Activated naive CD4-positive, alpha-beta T cell treated with Interleukin-2 at 50 U/mL for 16 hours (primary cell): Measurements from ENCODE around the gene TACO1.

ENCODE experiments used
- DNase-seq: peaks from one replicate; pipeline ENCODE4 v3.0.0-alpha.2; 2020

The TACO1 gene

DNA sequence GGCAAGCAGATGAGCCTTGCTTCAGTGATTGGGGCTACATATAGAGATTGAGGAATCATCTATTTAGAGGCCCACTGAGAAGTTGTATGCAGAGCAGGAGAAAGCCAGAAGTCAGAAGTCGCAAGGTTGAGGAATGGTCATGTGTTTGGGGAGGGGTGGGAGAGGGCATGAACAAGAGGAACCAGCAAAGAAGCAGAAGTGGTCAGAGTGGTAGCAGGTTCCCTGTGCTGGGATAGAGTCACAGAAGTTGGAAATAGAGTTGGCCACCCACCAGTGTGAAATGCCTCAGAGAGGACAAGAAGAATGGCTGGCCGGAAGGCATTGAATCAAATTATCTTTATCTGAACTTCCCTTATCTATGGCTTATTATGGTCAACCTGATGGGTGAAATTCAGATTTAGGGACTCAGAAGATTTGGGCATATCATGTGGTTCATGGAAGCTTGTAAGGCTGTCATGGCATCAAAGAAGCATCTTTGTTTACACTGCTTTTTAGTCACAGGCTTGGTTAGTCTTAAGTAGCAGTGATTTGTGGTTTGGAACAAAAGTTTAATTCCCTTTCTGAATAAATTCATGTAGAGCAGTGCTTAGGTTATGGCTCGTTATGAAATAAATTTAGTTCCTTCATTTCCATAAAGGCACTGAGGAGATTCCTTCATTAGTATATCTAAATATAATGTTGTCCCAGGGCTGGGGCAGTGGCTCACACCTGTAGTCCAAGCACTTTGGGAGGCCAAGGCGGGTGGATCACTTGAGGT lies 41.2 kb downstream of the TACO1 start:
- DNase-seq, result no peak

DNA sequence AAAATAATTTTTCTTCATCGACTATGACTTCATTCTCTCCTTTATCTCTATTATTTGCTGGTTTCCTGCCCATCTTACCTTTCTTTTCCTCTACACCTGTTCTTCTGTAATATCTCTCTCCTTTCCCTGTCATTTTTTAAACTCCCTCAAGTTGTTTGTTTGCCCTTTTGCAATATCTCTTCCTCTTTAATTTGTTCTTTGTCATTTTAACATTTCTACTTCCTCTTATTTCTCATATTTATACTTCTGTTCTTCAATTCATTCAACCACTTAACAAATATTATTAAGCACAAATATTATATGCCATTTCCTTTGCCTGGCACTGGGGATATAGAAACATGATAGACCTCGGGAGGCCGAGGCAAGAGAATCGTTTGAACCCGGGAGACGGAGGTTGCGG lies 44.2 kb downstream of the TACO1 start:
- DNase-seq, result no peak

DNA sequence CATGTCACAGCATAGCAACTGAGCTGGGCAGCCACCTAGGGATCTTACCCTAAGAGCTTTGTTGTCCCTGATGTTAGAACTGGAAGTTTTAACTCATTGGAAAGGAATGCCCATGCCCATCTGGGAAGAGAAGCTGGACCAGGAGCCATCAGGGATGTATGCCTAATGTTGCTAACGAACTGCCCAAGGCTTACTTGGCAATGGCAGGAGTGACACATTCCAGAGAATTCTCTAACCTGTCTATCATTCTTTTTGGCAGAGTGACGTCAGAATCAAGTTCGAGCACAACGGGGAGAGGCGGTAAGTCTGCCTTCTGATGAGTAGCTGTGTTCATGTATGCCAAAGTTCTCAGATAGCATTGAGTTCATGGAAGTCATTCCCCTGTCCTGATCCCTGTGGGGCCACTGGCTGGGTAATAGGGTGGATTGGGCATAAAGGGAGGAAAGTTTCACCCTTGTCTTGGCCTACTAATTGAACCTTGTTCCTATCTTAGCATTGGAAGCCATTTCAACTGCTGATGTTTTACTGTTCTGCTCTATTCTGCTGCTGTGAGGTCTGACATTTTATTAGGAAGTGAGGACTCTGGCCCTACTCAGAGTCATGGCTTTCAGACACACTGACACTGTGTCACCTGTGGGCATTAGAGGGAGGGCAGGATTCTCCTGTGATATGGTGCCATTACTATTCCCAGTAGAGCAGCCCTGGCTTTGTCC lies 45.2 kb downstream of the TACO1 start:
- no peak for DNase-seq

DNA sequence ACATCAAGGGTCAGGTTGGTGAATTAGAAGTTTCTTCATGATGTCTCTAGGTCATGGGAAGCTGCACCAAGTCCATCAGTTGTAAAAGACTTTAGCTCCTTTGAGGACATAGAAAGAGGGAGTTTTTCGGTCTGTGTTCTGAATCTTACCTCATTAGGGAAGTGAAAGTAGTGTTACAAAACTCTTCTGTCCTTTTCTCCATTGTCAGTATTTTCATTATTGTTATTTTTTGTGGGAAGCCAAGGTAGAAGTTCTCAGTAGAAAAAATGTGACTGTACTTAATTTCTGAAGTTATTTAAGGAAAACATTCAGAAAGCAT lies 45.8 kb downstream of the TACO1 start:
- DNase-seq, result no peak

DNA sequence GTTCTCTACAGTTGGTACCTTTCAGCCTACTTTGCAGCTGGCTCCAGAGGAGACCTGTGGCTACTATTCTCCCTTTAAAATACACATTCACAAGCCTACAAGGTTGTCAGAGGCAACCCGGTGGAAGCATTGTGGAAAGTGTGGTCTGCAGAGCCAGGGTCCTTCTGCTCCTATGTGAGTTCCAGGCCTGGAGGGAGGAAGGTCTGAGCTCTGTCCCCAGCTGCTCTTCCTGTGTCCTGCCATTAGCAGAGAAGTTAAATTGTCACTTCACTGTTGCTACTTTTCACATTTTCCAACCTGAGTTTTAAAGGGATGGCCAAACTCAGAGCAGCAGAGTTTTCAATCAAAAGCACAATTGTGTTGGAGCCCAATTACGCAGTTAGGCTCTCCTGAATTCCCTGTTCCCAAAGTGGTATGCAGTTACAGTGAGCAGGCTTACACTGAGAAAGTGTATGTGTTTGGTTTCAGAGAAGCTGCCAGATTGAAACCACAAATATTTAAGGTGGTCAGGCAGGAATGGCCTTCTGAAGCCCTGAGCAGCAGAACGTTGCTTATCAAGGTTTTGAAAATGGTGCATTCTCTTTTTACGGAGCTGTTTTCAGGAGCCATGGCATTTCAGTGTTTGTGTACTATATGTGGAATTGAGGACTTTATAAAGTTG lies 46.5 kb downstream of the TACO1 start:
- no peak for DNase-seq

DNA sequence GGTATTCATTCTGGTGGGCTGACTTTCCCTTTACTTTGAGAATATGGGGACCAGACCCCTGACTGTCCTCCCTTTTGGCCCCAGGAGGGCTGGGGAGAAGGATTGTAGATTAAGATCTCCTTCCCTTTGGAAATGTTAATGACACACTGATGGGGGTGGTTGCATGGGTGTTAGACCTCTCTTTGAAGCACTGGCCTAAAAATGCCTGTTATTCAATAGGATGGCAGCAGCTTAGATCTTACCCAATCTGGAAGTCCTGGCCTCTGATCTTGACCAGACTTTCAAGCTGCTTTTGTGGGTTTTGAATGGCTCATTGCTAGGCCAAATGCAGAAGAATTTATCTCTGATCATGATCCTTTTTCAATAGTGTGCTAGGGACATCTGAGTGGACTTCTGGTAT lies 47.2 kb downstream of the TACO1 start:
- no peak for DNase-seq

DNA sequence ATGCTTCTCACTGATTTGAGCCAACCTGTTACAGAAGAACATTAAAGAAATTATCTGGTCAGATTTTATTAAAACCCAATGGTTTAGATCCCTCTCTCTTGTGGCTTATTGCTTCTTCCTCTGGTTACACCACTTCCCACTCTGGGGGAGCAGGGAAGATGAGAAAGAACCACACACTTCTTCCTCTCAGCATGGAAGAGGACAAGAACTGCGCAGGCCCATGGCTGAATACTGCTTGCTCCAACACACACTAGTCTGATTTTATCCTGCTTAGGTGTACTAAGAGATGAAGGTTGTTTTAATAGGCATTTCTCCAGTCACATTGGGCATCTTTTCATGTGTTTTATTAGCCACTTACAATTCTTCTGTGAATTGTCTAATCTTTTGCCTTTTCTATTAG lies 49.1 kb downstream of the TACO1 start:
- no peak for DNase-seq

DNA sequence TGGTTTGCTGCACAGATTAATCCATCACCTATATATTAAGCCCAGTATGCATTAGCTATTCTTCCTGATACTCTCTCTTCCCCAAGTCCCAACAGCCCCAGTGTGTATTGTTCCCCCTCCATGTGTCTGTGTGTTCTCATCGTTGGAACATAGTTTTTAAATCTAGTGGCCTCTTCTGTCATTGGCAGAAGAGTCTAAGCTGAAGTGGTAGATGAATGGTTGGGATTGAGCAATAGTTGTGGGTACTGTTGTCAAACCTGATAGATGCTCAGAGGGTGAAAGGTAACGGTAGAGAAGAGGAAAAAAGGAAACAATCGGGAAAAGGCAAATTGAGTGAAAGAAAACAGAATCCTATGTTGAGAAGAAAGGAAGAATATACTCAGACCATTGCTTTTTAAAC lies 51.4 kb downstream of the TACO1 start:
- DNase-seq, result no peak

DNA sequence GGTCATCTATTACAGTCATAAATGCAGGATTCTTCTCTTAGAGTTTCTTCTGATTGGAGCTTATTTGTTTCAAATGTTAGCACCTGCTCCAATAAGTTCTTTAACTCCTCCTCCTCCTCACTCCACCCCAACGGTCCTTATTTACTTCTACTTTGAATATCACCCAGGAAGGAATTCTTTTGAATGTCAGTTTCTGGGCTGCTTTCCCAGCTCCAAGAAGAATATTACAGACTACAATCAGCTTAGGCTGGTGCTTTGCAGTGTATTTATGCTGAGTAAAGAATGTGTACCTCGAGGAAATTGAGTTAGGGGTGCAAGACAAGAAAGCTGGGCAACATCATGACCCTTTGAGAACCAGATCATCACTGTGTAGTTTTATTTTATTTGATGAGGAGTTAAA lies 52.4 kb downstream of the TACO1 start:
- DNase-seq, result no peak

DNA sequence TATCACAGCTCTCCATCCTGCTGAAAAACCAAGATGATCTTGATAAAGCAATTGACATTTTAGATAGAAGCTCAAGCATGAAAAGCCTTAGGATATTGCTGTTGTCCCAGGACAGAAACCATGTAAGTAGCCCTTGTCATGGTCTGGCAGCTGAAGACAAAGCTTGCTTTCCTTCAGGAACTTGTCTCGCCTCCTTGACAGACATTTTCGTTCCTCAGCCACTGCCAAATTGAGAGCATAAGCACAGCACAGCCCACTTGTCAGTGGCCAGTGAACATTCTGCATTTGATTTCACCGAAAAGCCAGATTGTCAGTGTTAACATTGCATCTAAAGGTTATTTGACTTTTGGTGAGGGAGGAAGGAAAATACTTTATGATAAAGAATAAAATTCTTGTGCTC lies 57.1 kb downstream of the TACO1 start:
- DNase-seq, result no peak
